H1 (cell line): Measurements from ENCODE around the gene PABPC1L. TPM values are rescaled to one million over a fixed set of nuclear protein-coding genes. Genes with fewer than 3 reads are reported as not detected.

Experiments used
- CTCF ChIA-PET: fragments of 300-600 bp; sonication (Branson Sonifier 250); formaldehyde crosslinking; loops from one replicate; lab custom pipeline; 2021; ENCODE audit not compliant: partially characterized antibody; lab: Charles Lee
- POLR2A ChIA-PET: fragments of 300-600 bp; sonication (Branson Sonifier 250); formaldehyde crosslinking; loops from one replicate; lab custom pipeline; 2021; ENCODE audit warnings: inconsistent platforms; ENCODE audit not compliant: partially characterized antibody; lab: Charles Lee
- DNase-seq, 2 experiments: peaks; one replicate each; pipeline versions ENCODE4 v3.0.0 to v3.0.0-alpha.2; 2010 to 2022; ENCODE audit warnings: low spot score in 2 of 2, low read depth in 1 of 2, mixed read lengths in 1 of 2
- FAIRE-seq: peaks from 2 replicates; lab custom pipeline; 2011; peaks lifted over from hg19 to GRCh38; lab: Jason Lieb, UNC
- H2AFZ ChIP-seq: 2 replicates; pipeline ENCODE4 v1.8.1; 2012; ENCODE audit warnings: low read length, inconsistent platforms
- H2AK5ac ChIP-seq: 2 replicates; pipeline ENCODE4 v1.6.1; 2013; ENCODE audit warnings: low read depth, low read length
- H2BK120ac ChIP-seq: replicated peaks from 2 replicates; pipeline ENCODE3; 2013; ENCODE audit warnings: low read depth, low read length, inconsistent platforms
- H2BK12ac ChIP-seq: 2 replicates; pipeline ENCODE4 v1.6.1; 2013; ENCODE audit warnings: low read depth, low read length
- H2BK15ac ChIP-seq: 2 replicates; pipeline ENCODE4 v1.6.1; 2013; ENCODE audit warnings: low read length
- H2BK20ac ChIP-seq: 2 replicates; pipeline ENCODE4 v1.6.1; 2013; ENCODE audit warnings: low read length
- H2BK5ac ChIP-seq: 2 replicates; pipeline ENCODE4 v1.6.1; 2013; ENCODE audit warnings: low read depth, low read length
- H3K14ac ChIP-seq: 2 replicates; pipeline ENCODE4 v1.6.1; 2013; ENCODE audit warnings: inconsistent platforms; ENCODE audit not compliant: insufficient read length
- H3K18ac ChIP-seq: 2 replicates; pipeline ENCODE4 v1.6.1; 2013; ENCODE audit warnings: low read length; ENCODE audit errors: extremely low read depth
- H3K23ac ChIP-seq: 2 replicates; pipeline ENCODE4 v1.6.1; 2013; ENCODE audit warnings: inconsistent platforms; ENCODE audit not compliant: insufficient read length
- H3K23me2 ChIP-seq: 2 replicates; pipeline ENCODE4 v1.6.1; 2013; ENCODE audit warnings: low read depth, low read length
- H3K27ac ChIP-seq: 2 replicates; pipeline ENCODE4 v1.6.1; 2011; ENCODE audit warnings: low read depth, low read length, inconsistent platforms
- H3K27me3 ChIP-seq, 4 experiments: replicated peaks in 1 of 4; 1 replicate in 1 of 4; 2 replicates in 3 of 4; pipeline versions ENCODE4 v1.6.1 to v1.8.1; 2011 to 2013; ENCODE audit warnings: low read length in 3 of 4, mild to moderate bottlenecking in 3 of 4, inconsistent platforms in 2 of 4, mixed read lengths in 2 of 4, moderate library complexity in 1 of 4; ENCODE audit not compliant: control insufficient read depth in 3 of 4, insufficient read depth in 3 of 4; ENCODE audit errors: extremely low read depth in 1 of 4
- H3K36me3 ChIP-seq, 4 experiments: 2 replicates each; pipeline versions ENCODE4 v1.6.1 to v1.8.1; 2011 to 2013; ENCODE audit warnings: mild to moderate bottlenecking in 4 of 4, low read length in 3 of 4, moderate library complexity in 2 of 4, control low read depth in 1 of 4, inconsistent platforms in 1 of 4; ENCODE audit not compliant: insufficient read depth in 4 of 4, control insufficient read depth in 2 of 4
- H3K4ac ChIP-seq: replicated peaks from 2 replicates; pipeline ENCODE3; 2013; ENCODE audit warnings: low read length, low read depth, mixed read lengths, inconsistent platforms; ENCODE audit not compliant: insufficient read length
- H3K4me1 ChIP-seq, 4 experiments: replicated peaks in 1 of 4; 1 replicate in 1 of 4; 2 replicates in 3 of 4; pipeline versions ENCODE4 v1.6.1 to v1.8.1; 2011 to 2013; ENCODE audit warnings: low read length in 3 of 4, inconsistent platforms in 2 of 4, mixed read lengths in 1 of 4; ENCODE audit not compliant: insufficient read depth in 4 of 4, control insufficient read depth in 3 of 4
- H3K4me2 ChIP-seq, 2 experiments: 2 replicates each; pipeline versions ENCODE4 v1.6.1 to v1.8.1; 2011 to 2013; ENCODE audit warnings: low read depth in 2 of 2, low read length in 2 of 2, control low read depth in 1 of 2, inconsistent platforms in 1 of 2, mild to moderate bottlenecking in 1 of 2; ENCODE audit not compliant: insufficient read depth in 1 of 2
- H3K4me3 ChIP-seq, 4 experiments: fragments of 200-600, 300-600 bp in 1 of 4; sonication (generic), shearing (Covaris generic), sonication (Bioruptor Twin) in 1 of 4; 2 replicates each; pipeline versions ENCODE4 v1.5.1 to v1.8.1; 2011 to 2016; ENCODE audit warnings: low read length in 4 of 4, low read depth in 3 of 4, control low read depth in 2 of 4, inconsistent platforms in 2 of 4, mild to moderate bottlenecking in 2 of 4, mixed read lengths in 1 of 4, moderate library complexity in 1 of 4; ENCODE audit not compliant: insufficient read depth in 2 of 4; ENCODE audit errors: extremely low read depth in 1 of 4
- H3K56ac ChIP-seq: replicated peaks from 2 replicates; pipeline ENCODE3; 2013; ENCODE audit warnings: low read depth, mild to moderate bottlenecking, mixed read lengths, low read length, inconsistent platforms; ENCODE audit not compliant: insufficient read length
- H3K79me1 ChIP-seq: 2 replicates; pipeline ENCODE4 v1.6.1; 2013; ENCODE audit warnings: low read depth, low read length, control low read depth
- H3K79me2 ChIP-seq, 2 experiments: 2 replicates each; pipeline versions ENCODE4 v1.6.1 to v1.8.1; 2012 to 2013; ENCODE audit warnings: low read length in 2 of 2, mild to moderate bottlenecking in 2 of 2, inconsistent platforms in 1 of 2; ENCODE audit not compliant: insufficient read depth in 2 of 2, control insufficient read depth in 1 of 2
- H3K9ac ChIP-seq, 4 experiments: replicated peaks in 1 of 4; 1 replicate in 1 of 4; 2 replicates in 3 of 4; pipeline versions ENCODE4 v1.6.1 to v1.8.1; 2011 to 2013; ENCODE audit warnings: low read depth in 3 of 4, low read length in 3 of 4, control low read depth in 2 of 4, mild to moderate bottlenecking in 2 of 4, moderate library complexity in 2 of 4, inconsistent platforms in 1 of 4; ENCODE audit errors: extremely low read depth in 1 of 4
- H3K9me3 ChIP-seq, 2 experiments: 2 replicates each; pipeline versions ENCODE4 v1.6.1 to v1.8.1; 2012 to 2013; ENCODE audit warnings: mild to moderate bottlenecking in 2 of 2, moderate library complexity in 2 of 2, control low read depth in 1 of 2, inconsistent platforms in 1 of 2, low read depth in 1 of 2, low read length in 1 of 2, mixed read lengths in 1 of 2; ENCODE audit not compliant: insufficient read depth in 2 of 2
- H4K20me1 ChIP-seq, 2 experiments: replicated peaks in 1 of 2; 2 replicates each; pipeline versions ENCODE3 to v1.8.1; 2011 to 2013; ENCODE audit warnings: inconsistent platforms in 2 of 2, low read length in 2 of 2, mild to moderate bottlenecking in 1 of 2; ENCODE audit not compliant: insufficient read depth in 2 of 2, control insufficient read depth in 1 of 2
- H4K5ac ChIP-seq: 2 replicates; pipeline ENCODE4 v1.6.1; 2013; ENCODE audit warnings: low read length, low read depth, mixed read lengths, inconsistent platforms; ENCODE audit not compliant: insufficient read length
- H4K8ac ChIP-seq: 2 replicates; pipeline ENCODE4 v1.8.0; 2013; ENCODE audit warnings: mild to moderate bottlenecking, moderate library complexity, low read length, inconsistent platforms; ENCODE audit not compliant: insufficient read depth; ENCODE audit errors: extremely low read depth
- H4K91ac ChIP-seq: replicated peaks from 2 replicates; pipeline ENCODE3; 2013; ENCODE audit warnings: low read length, mixed read lengths, inconsistent platforms; ENCODE audit not compliant: insufficient read length
- HDAC2 ChIP-seq, 2 experiments: fragments of 300-600 bp in 1 of 2; sonication (generic) in 1 of 2; IDR thresholded peaks; 2 replicates each; pipeline ENCODE4 v1.6.1; 2011 to 2012; ENCODE audit warnings: low read depth in 2 of 2, low read length in 2 of 2, mild to moderate bottlenecking in 2 of 2, moderate library complexity in 2 of 2, borderline replicate concordance in 1 of 2, inconsistent platforms in 1 of 2
- KDM1A ChIP-seq: fragments of 200-600, 300-600 bp; sonication (generic); IDR thresholded peaks from 2 replicates; pipeline ENCODE4 v1.7.1; 2016; ENCODE audit warnings: mild to moderate bottlenecking, low read length, borderline replicate concordance
- RFX5 ChIP-seq: IDR thresholded peaks from 2 replicates; pipeline ENCODE4 v1.6.1; 2011; ENCODE audit warnings: low read depth, low read length, improper control_type of control experiment, borderline replicate concordance
- SRF ChIP-seq: IDR thresholded peaks from 2 replicates; pipeline ENCODE4 v1.6.1; 2011; ENCODE audit warnings: mild to moderate bottlenecking, low read depth, low read length, moderate library complexity
- TBP ChIP-seq: IDR thresholded peaks from 2 replicates; pipeline ENCODE4 v1.6.1; 2011; ENCODE audit warnings: low read depth, low read length, improper control_type of control experiment
- TEAD4 ChIP-seq: IDR thresholded peaks from 2 replicates; pipeline ENCODE4 v1.6.1; 2012; ENCODE audit warnings: low read depth, low read length, inconsistent platforms, mixed read lengths
- WGBS, 2 experiments: shearing (Covaris generic) in 1 of 2; methylation state at CpG; one replicate each; pipeline versions ENCODE4 v1.1.6 to v1.1.7; 2013 to 2015; ENCODE audit warnings: low lambda C conversion rate in 2 of 2, mixed read lengths in 2 of 2, inconsistent platforms in 1 of 2, low coverage in 1 of 2, missing lambda C conversion rate in 1 of 2; ENCODE audit not compliant: insufficient replicate concordance in 2 of 2, insufficient coverage in 1 of 2, insufficient read length in 1 of 2; ENCODE audit errors: extremely low coverage in 1 of 2, missing lambda C conversion rate in 1 of 2; 5-methylcytosine and 5-hydroxymethylcytosine counted together
- polyA plus RNA-seq, 7 experiments: library from polyadenylated mRNA; depleted of rRNA in 3 of 7; stranded (reverse) in 5 of 7; unstranded in 2 of 7; fragments of >200 nt in 5 of 7; fragments of 200-250 nt in 2 of 7; gene quantifications; 1 replicate in 5 of 7; 2 replicates in 1 of 7; 4 replicates in 1 of 7; pipeline versions ENCODE4 v1.2.1 to v1.2.3, GENCODE V29; 2011 to 2013; ENCODE audit warnings: missing spikeins in 2 of 7, mixed read lengths in 2 of 7
- total RNA-seq: library from RNA; stranded (reverse); fragmentation: NEBNext Ultra II Directional; extraction: Animal tissue kit (Norgen Biotek cat#: 25700); gene quantifications from 2 replicates; pipeline ENCODE4 v1.2.1, GENCODE V29; 2021
- TF ChIP-seq, protein P1 (sequence below): IDR thresholded peaks from 2 replicates; pipeline ENCODE4 v1.6.1; 2012; ENCODE audit warnings: low read length, inconsistent platforms

Gene PABPC1L
- total and polyA plus RNA-seq, 2 of the 8 experiments (the other 6 are each of a cell fraction or from before 2014, with no cell fraction given) = 61.1 to 108 TPM

DNA sequence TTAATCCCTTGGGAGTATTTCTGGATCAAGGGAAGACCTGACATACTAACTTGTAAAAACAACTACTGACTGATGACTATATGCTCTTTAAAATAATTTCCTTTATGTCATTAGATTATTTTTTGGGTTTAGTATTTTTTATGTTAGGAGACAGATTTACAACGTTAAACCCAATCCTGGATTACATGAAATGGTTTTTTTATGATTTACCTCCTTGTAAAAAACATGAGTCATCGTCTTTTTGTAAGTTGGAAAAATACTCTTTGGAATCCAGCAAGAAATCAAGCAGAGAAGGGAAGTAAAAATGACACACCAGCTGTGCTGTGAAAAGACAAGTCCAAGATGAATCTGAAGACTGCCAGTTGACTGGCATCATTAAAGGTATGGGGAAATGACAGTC is 63.2 kb downstream of the PABPC1L start:
- Histone ChIP-seq H2BK120ac (no peak overlapping the region), H2BK12ac (no peak overlapping the region), H4K5ac (no peak overlapping the region), H4K8ac (no peak overlapping the region), H2BK20ac (no peak overlapping the region), H3K23ac (no peak overlapping the region), H3K56ac (no peak overlapping the region), H3K23me2 (no peaks in the 10 kb centered on the region; the same call in 1 of the 2 replicates), H3K79me1 (no peaks in the 10 kb centered on the region), H3K36me3 (peaks cover 2 to 36% (median 23%) of the 10 kb centered on the region in 4 experiments), H2AFZ (no peak overlapping the region), H3K27me3 (no peaks in the 10 kb centered on the region), H3K18ac (no peak overlapping the region), H3K4me3 (no peak overlapping the region), H2BK15ac (no peak overlapping the region), H2AK5ac (no peak overlapping the region), H3K9me3 (no peaks in the 10 kb centered on the region), H2BK5ac (no peak overlapping the region), H3K4me2 (no peak overlapping the region), H3K27ac (no peak overlapping the region), H3K4me1 (no peaks in the 10 kb centered on the region; a peak in 1 of 7 replicates), H4K91ac (no peak overlapping the region), H3K4ac (no peak overlapping the region), H3K9ac (no peak overlapping the region), H4K20me1 (peaks cover 1 to 6% of the 10 kb centered on the region in 2 experiments), H3K79me2 (peaks cover 3 to 32% of the 10 kb centered on the region in 2 experiments; a peak in 3 of 4 replicates), H3K14ac (no peak overlapping the region)
- ChIA-PET POLR2A (no interaction called here), CTCF (no interaction called here)
- 88% methylated on average over 2 of the region's 2 CpGs; no CpG with 5 or more reads in 1 of the 2 experiments for WGBS, 2 experiments
- no peak for DNase-seq
- FAIRE-seq = no peak
- TF ChIP-seq KDM1A (no peak), HDAC2 (IDR thresholded peaks at IDR 0.05; ENCODE audit: borderline replicate concordance in 1 of 2, low read depth in 2 of 2, low read length in 2 of 2) (no peak), SRF (no peak), TEAD4 (no peak), TBP (no peak), RFX5 (no peak)
- TF ChIP-seq, protein P1, sequence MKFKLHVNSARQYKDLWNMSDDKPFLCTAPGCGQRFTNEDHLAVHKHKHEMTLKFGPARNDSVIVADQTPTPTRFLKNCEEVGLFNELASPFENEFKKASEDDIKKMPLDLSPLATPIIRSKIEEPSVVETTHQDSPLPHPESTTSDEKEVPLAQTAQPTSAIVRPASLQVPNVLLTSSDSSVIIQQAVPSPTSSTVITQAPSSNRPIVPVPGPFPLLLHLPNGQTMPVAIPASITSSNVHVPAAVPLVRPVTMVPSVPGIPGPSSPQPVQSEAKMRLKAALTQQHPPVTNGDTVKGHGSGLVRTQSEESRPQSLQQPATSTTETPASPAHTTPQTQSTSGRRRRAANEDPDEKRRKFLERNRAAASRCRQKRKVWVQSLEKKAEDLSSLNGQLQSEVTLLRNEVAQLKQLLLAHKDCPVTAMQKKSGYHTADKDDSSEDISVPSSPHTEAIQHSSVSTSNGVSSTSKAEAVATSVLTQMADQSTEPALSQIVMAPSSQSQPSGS = no peak
- TF ChIP-seq, all 59 proteins: peak for 0
